ENCODE measurements around the gene PTOV1. TPM values are rescaled to one million over a fixed set of nuclear protein-coding genes. Genes with fewer than 3 reads are reported as not detected.
A peak's percentile ranks its signal among the peaks of the same experiment; 100 is the strongest.

The PTOV1 gene
- total and polyA plus RNA-seq, 2 of the 13 experiments (the other 11 are each of a cell fraction or from before 2014, with no cell fraction given), result 63.5 to 68.5 TPM

- no peak for TF ChIP-seq ZNF607 (CRISPR knock-in tag; IDR thresholded peaks at IDR 0.05; ENCODE audit: borderline replicate concordance)
- peak; percentile 43; the same call in 1 of the 2 replicates for TF ChIP-seq ZNF792 (CRISPR knock-in tag; IDR thresholded peaks at IDR 0.05)
- no peak for TF ChIP-seq IRX3 (CRISPR knock-in tag; IDR thresholded peaks at IDR 0.05; ENCODE audit: borderline replicate concordance, low read depth)
- no peak for TF ChIP-seq ZNF335 (CRISPR knock-in tag; IDR thresholded peaks at IDR 0.05)
- TF ChIP-seq ISL2 (CRISPR knock-in tag; IDR thresholded peaks at IDR 0.05), result peak; percentile 62; the same call in 1 of the 2 replicates
- peak; percentile 85; the same call in 1 of the 2 replicates for TF ChIP-seq ZNF367 (CRISPR knock-in tag; IDR thresholded peaks at IDR 0.05; ENCODE audit: borderline replicate concordance)
- TF ChIP-seq GABPB1 (CRISPR knock-in tag; IDR thresholded peaks at IDR 0.05), result peak; percentile 75
- no peak for TF ChIP-seq NCOA2 (CRISPR knock-in tag; IDR thresholded peaks at IDR 0.05)
- no peak for TF ChIP-seq HDAC6 (IDR thresholded peaks at IDR 0.05; ENCODE audit: low read depth, low read length)
- no peak for TF ChIP-seq NPAS2 (CRISPR knock-in tag; IDR thresholded peaks at IDR 0.05; ENCODE audit: borderline replicate concordance)
- no peak for TF ChIP-seq ZNF557 (CRISPR knock-in tag; IDR thresholded peaks at IDR 0.05)
- no peak for TF ChIP-seq TCF7L2 (IDR thresholded peaks at IDR 0.05; ENCODE audit: low read depth, low read length)
- TF ChIP-seq MXD4 (CRISPR knock-in tag; IDR thresholded peaks at IDR 0.05), result peak; percentile 36
- no peak for TF ChIP-seq NR2F1 (CRISPR knock-in tag; IDR thresholded peaks at IDR 0.05)
- TF ChIP-seq XBP1 (CRISPR knock-in tag; IDR thresholded peaks at IDR 0.05), result no peak
- no peak for TF ChIP-seq CHD2 (IDR thresholded peaks at IDR 0.05; ENCODE audit: low read depth, low read length)
- TF ChIP-seq ZFP36L1 (CRISPR knock-in tag; IDR thresholded peaks at IDR 0.05), result peak; percentile 66; the same call in 1 of the 2 replicates
- peak; percentile 53 for TF ChIP-seq POGZ (CRISPR knock-in tag; IDR thresholded peaks at IDR 0.05)
- 0 out of 2 replicates have a peak, but pooled peaks have one; percentile 40 for TF ChIP-seq SRF (IDR thresholded peaks at IDR 0.05; ENCODE audit: low read depth, low read length)
- TF ChIP-seq FOXO1 (CRISPR knock-in tag; IDR thresholded peaks at IDR 0.05), result peak; percentile 26
- no peak for TF ChIP-seq KLF12 (CRISPR knock-in tag; IDR thresholded peaks at IDR 0.05; ENCODE audit: borderline replicate concordance)
- TF ChIP-seq SIX1 (CRISPR knock-in tag; IDR thresholded peaks at IDR 0.05; ENCODE audit: borderline replicate concordance), result no peak
- no peak for TF ChIP-seq CHD4 (IDR thresholded peaks at IDR 0.05; ENCODE audit: borderline replicate concordance, low read length)
- TF ChIP-seq ZBTB2 (CRISPR knock-in tag; IDR thresholded peaks at IDR 0.05; ENCODE audit: low read depth), result no peak
- TF ChIP-seq ISX (CRISPR knock-in tag; conservative IDR thresholded peaks at IDR 0.05), result no peak
- peak; percentile 68 for TF ChIP-seq GATAD1 (CRISPR knock-in tag; IDR thresholded peaks at IDR 0.05)
- no peak for TF ChIP-seq REL (CRISPR knock-in tag; conservative IDR thresholded peaks at IDR 0.05)
- TF ChIP-seq STAG1 (CRISPR knock-in tag; IDR thresholded peaks at IDR 0.05), result no peak
- 0 out of 2 replicates have a peak, but pooled peaks have one; percentile 25 for TF ChIP-seq ZSCAN9 (CRISPR knock-in tag; IDR thresholded peaks at IDR 0.05; ENCODE audit: borderline replicate concordance)
- TF ChIP-seq KLF13 (CRISPR knock-in tag; IDR thresholded peaks at IDR 0.05), result peak; percentile 54; the same call in 1 of the 2 replicates
- TF ChIP-seq HOMEZ (CRISPR knock-in tag; IDR thresholded peaks at IDR 0.05; ENCODE audit: low read depth), result no peak
Observed at GRCh38 chr19:49869484-49870308, 18.7 kb downstream of the PTOV1 start (continued).

Data from HepG2 (cell line).